ENCODE data around the gene LSM2.

DNA sequence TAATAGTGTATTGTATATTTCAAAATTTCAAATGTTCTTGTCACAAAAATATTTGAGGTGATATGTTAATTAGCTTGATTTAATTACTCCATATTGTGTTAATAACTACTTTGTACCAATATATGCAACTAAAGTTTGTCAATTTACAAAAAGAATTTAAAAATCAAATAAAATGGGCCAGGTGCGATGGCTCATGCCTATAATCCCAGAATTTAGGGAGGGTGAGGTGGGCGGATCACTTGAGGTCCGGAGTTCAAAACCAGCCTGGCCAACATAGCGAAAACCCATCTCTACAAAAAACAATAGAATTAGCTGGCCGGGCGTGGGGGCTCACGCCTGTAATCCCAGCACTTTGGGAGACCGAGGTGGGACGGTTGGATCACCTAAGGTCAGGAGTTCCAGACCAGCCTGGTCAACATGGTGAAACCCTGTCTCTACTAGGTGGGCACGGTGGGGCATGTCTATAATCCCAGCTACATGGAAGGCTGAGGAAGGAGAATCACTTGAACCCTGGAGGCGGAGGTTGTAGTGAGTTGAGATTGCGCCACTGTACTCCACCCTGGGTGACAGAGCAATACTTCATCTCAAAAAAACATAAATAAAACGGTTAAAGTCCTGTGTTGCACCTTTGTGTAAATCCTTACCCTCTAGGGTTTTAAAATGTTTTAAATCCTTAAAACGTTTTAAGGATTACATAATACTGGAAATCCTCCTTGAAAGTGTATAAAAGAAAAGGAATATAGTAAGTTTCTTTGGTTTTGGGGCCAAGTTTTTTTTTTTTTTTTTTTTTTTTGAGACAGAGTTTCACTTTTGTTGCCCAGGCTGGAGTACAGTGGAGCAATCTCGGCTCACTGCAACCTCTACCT lies 24.8 kb upstream of the LSM2 start:
- TF ChIP-seq CTCF (IDR thresholded peaks at IDR 0.05) (no peak), POLR2A (IDR thresholded peaks at IDR 0.05) (no peak)
